ENCODE results near the gene TVP23B.
"Not testable (repeated sequence)": the region's sequence is repeated elsewhere in the genome, so short reads cannot be mapped to it uniquely, and the experiment has no call there.

Gene TVP23B

GRCh38 chr17:18794841-18795240 is 13.9 kb downstream of the TVP23B start:
- DNase-seq, result not testable (repeated sequence)

GRCh38 chr17:18796887-18797286 is 15.9 kb downstream of the TVP23B start:
- DNase-seq, result not testable (repeated sequence)

GRCh38 chr17:18803458-18804245 is 22.7 kb downstream of the TVP23B start:
- DNase-seq, result not testable (repeated sequence)

DNA sequence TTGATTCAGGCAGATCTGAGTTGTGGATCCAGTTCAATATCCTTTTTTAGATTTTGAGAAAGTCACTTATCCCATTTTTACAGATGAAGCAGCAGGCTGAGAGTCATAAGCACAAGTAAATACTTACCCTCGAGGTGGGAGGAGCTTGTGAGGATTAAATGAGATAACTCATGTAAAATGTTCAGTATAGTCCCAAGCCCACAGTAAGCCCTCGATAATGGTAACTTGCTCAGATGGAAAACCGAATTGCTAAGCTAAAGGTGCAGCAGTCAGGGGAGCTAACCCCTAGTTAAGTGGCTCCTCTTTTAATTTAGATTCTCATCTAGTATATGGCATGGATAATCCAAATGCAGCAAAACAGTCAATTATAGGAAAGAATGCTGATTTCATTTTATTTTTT is 34.9 kb downstream of the TVP23B start:
- DNase-seq, result not testable (repeated sequence)

GRCh38 chr17:18816489-18817371 is 35.7 kb downstream of the TVP23B start:
- DNase-seq, result not testable (repeated sequence)

DNA sequence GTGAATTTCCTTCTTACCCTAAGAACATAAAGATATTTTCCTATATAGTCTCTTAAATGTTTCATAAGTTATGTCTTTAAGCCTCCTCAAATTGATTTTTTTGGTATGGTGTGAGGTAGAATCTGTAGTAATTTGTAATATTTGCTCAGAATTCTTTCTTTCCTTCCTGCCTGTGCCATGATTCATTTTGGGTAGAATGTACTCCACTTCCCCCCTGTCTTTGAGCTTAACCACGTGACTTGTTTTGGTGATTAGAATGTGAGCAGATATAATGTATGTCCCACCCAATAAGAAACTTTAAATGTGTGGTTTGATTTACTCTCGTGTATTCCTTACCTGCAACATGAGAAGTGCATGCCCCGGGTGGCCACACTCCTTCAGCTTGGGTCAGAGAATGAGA is 40.4 kb downstream of the TVP23B start:
- not testable (repeated sequence) for DNase-seq

DNA sequence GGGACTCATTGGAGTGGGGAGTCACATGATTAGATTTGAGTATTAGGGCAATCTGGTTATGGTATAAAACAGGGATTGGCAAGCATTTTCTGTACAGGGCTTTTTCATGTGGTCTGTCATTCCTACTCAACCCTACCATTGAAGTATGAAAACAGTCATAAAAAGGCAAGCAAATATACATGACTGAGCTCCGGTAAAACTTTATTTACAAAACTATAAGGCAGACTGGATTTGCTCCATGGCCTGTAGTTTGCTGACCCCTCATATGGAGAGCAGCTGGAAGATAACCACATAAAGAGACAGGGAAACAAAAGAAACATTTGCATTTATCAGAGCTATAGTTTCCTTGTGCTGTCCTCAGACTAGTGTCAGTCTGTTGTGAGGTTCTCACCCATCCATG is 46.6 kb downstream of the TVP23B start:
- DNase-seq, result not testable (repeated sequence)

- no peak for DNase-seq
These were observed 67.5 kb downstream of the TVP23B start for GRCh38 chr17:18848501-18848900.

DNA sequence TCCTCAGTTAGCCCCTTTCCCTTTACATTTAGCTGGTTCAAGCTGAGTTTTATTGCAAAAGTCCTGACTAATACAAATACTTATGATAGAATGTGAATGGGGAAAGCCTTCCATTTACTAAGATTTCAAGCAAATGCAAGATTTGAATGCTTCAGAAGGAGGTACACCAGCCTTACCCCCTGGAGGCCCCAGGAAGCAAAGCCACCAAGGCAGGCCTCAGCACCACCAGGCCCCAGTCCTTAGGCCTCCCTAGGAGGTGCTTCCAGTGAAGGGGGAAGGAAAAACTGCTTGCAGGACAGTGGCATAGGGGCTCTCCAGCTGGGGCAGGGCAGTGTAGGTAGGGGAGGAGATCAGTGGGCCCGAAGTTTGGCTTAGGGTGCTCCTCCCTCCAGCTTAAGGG is 69.7 kb downstream of the TVP23B start:
- DNase-seq, result no peak

DNA sequence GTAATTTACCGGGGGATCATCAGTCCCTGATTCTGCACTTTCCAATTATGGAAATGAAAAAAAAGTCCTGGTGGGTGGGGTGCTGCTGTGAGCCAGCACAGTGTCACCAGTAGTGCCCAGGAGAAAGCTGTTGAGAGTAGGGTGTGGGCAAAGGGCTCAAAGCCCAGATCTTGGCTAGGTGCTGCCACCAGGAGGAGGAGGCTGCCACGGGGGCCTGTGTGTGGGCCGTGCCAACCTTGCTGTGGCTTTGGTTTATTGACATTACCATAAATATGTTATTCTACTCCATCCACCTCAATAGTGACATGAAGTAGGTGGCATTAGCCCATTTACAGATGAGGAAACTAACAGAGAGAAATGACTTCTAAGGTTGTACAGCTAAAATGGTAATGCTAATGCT is 70.2 kb downstream of the TVP23B start:
- no peak for DNase-seq

- DNase-seq, result no peak
These were observed 74.0 kb downstream of the TVP23B start for GRCh38 chr17:18854956-18855355.

DNA sequence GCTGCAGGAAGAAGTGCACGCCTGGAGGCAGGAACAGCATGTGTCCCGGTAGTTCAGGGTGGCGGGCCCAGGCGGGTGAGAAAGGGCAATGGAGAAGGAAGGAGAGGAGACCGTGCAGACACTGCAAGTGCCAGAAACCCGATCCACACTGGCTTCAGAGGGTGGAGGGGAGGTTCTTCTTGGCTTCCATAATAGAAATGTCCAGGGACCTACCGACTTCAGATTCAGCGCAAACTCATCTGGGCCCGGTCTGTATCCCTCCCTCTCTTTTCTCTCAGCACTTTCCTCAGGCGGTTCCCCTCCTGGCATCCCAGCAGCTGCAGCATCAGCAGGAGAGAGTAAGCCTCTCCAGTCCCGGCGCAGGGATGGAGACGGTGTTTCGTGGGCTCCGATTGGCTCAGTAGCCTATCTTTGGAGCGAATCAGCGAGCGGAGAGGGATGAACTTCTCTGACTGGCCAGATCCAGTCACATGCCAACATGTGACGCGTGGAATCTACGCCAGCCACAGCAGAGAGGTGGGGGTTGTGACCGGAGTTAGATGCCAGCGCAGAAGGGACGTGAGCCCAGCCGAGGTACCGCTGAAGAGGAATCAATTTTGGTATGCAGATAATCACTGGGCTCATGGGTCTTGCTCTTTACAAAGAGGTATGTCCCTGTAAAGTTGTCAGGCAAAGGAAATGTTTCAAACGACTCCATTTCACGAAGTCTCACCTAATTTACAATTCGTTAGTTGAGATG is 75.0 kb downstream of the TVP23B start:
- DNase-seq, result peak; percentile 88

Data from T1000 (cell line).